Kidney epithelial cell (primary cell): Measurements from ENCODE around the gene TSFM. TPM values are rescaled to one million over a fixed set of nuclear protein-coding genes. Genes with fewer than 3 reads are reported as not detected.
"Not testable (repeated sequence)": the region's sequence is repeated elsewhere in the genome, so short reads cannot be mapped to it uniquely, and the experiment has no call there.

Source experiments
- DNase-seq: peaks from one replicate; pipeline ENCODE4 v3.0.0-alpha.2; 2010; ENCODE audit warnings: low read depth
- H3K27me3 ChIP-seq: 2 replicates; pipeline ENCODE4 v1.6.0; 2011; ENCODE audit warnings: low read length; ENCODE audit not compliant: control insufficient read depth, insufficient read depth
- H3K36me3 ChIP-seq: 2 replicates; pipeline ENCODE4 v1.5.1; 2011; ENCODE audit warnings: low read length; ENCODE audit not compliant: control insufficient read depth, insufficient read depth
- H3K4me3 ChIP-seq: 2 replicates; pipeline ENCODE4 v1.5.1; 2011; ENCODE audit warnings: low read depth, mild to moderate bottlenecking, control low read depth, low read length
- total RNA-seq: library from RNA; depleted of rRNA; stranded (reverse); fragments of >200 nt; gene quantifications from 2 replicates; pipeline ENCODE4 v1.2.3, GENCODE V29; 2015
- TF ChIP-seq, protein P1 (sequence below): IDR thresholded peaks from 2 replicates; pipeline ENCODE4 v1.5.1; 2011; ENCODE audit warnings: mild to moderate bottlenecking, moderate library complexity, low read length, control low read depth, inconsistent platforms; ENCODE audit not compliant: insufficient read depth, poor library complexity, severe bottlenecking

TSFM gene
- total RNA-seq, 1 donor from 2014 or later: 21.5 TPM

DNA sequence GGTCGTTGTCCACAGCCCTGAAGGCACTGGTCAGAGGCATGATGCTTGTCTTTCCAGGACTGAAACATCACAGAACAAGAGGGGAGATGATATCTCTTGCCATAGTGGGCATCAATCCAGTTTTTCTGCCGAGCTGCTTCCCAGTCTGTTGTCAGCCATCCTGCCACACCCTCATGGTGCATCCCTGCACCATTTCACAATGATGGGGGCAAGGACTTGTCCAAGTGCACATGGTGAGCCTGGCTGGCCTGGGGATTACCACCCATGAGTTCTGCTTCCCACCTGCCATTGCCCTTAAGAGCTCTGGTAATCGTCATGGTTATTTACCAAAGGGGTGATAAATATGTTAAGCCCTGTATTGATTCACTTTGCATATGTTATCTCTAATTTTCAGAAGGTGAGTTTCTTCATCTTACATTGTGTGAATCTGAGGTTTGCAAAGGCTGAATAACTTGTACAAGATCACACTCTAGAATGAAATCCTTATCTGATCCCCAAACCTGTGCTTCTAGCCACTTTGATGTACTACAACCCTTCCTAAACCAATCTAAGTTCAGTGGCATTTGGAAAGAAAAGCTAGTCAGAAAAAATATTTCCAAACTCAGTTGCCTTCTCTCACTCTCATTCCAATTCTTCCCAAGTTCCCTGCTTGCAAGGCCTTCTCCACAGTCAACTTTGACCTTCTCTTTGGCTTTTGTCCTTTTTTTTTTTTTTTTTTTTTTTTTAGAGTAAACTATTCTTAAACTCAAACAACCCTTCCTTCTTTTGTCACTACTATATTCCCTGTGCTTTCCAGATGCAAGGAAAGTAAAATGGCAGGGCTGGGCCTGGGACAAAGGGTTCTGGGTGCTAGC is 33.6 kb downstream of the TSFM start:
- Histone ChIP-seq H3K4me3 (no peak overlapping the region), H3K27me3 (no peaks in the 10 kb centered on the region), H3K36me3 (peaks cover 2% of the 10 kb centered on the region)
- DNase-seq: no peak
- TF ChIP-seq, protein P1, sequence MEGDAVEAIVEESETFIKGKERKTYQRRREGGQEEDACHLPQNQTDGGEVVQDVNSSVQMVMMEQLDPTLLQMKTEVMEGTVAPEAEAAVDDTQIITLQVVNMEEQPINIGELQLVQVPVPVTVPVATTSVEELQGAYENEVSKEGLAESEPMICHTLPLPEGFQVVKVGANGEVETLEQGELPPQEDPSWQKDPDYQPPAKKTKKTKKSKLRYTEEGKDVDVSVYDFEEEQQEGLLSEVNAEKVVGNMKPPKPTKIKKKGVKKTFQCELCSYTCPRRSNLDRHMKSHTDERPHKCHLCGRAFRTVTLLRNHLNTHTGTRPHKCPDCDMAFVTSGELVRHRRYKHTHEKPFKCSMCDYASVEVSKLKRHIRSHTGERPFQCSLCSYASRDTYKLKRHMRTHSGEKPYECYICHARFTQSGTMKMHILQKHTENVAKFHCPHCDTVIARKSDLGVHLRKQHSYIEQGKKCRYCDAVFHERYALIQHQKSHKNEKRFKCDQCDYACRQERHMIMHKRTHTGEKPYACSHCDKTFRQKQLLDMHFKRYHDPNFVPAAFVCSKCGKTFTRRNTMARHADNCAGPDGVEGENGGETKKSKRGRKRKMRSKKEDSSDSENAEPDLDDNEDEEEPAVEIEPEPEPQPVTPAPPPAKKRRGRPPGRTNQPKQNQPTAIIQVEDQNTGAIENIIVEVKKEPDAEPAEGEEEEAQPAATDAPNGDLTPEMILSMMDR: no peak

DNA sequence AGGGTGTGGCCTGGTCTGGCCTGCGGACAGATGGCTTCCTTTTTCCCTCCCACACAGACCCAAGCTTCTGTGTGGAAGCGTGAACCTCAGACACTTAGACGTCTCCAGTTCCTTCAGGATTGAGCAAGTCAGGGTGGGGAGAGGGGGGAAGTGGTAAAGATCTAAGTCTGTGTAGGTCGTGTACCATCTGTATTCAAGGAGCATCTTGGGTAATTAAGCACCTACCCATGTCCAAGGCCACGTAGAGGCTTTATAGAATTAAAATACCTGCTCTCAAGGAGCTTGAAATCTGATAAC is 34.2 kb downstream of the TSFM start:
- Histone ChIP-seq H3K36me3 (peaks cover 2% of the 10 kb centered on the region), H3K4me3 (no peak overlapping the region), H3K27me3 (no peaks in the 10 kb centered on the region)
- TF ChIP-seq, protein P1: no peak
- DNase-seq: no peak

DNA sequence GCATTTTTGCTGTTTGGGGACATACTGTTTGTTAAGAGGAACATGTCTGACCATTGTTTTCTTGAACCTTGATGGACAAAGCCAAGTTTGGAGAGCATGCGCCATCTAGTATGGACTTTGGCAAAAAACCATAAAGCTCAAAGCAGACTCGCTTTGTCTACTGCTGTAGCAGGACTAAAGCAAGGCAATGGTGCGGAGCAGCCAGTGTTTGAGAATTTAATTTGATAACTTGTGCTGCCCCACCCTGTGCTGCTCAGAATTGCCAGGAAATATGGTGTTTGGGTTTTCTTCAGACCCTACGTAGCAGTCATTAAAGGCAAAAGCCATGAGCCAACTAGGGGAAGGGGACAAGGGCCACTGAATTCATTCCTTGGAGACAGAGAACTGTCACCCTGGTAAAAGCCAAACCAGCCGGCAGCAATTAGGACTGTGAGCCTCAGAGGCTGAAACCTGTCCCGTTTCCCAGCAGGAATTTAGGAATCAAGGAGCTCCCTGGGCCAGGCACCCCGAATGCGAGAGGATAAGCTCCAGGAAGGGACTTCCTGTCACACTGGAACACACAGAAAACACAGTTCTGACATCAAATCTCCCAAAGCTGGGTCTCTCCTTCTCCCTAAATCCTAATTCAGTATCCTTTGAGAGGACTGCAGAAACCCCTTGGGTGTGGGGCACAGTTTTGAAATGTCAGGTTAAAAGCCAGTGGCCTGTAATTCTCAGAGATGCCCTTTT is 34.8 kb downstream of the TSFM start:
- no peak overlapping the region for H3K4me3 ChIP-seq
- TF ChIP-seq, protein P1: no peak
- peaks cover 2% of the 10 kb centered on the region for H3K36me3 ChIP-seq
- H3K27me3 ChIP-seq: no peaks in the 10 kb centered on the region
- DNase-seq: no peak

DNA sequence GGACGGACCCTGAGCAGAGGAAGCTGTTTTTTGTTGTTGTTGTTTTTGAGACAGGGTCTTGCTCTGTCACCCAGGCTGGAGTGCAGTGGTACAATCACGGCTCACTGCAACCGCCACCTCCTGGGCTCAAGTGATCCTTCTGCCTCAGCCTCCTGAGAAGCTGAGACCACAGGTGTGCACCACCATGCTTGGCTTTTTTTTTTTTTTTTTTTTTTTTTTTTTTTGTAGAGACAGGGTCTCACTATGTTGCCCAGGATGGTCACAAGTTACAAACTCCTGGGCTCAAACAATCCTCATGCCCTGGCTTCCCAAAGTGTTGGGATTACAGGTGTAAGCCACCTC is 35.4 kb downstream of the TSFM start:
- DNase-seq, H3K4me3 ChIP-seq, H3K36me3 ChIP-seq, H3K27me3 ChIP-seq: not testable (repeated sequence)

DNA sequence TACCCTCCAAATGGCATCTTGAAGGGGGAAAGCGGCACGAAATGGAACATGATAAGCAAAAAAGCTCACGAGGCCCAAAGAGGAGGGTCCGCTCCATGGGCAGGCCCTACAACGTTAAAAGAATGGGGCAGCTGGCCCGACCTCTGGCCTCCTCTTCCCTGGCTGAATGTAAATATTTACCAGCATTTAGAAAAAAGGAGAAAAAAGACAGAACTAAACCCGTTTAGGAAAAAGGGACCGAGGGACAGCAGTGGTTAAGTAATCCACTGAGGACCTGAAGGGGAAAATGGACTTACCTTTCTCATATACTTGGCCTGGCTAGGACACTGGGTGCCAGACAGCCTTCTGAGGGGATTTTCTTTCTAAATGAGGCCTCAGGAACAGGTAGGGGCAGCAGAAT is 37.5 kb downstream of the TSFM start:
- not testable (repeated sequence) for H3K4me3 ChIP-seq, H3K27me3 ChIP-seq, H3K36me3 ChIP-seq, DNase-seq

DNA sequence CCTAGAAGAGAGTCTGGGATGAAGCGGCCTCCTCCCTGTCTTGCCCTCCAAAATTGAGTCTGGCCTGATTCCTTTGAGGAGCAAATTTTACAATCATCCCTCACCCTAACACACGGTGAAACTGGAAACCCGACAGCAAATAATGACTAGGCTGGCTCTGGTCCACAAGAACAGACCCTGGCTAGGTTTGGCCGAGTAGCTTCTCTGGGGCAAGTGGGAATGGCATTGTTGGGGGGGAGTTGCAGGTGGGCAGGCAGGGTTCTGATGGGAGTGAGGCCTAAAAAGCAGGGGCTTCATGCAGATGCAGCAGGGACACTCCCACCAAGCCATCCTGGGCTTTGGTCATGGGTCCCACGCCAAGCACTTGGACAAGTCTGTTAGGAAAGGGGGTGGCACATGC is 38.4 kb downstream of the TSFM start:
- DNase-seq, H3K4me3 ChIP-seq, H3K27me3 ChIP-seq, H3K36me3 ChIP-seq: not testable (repeated sequence)

DNA sequence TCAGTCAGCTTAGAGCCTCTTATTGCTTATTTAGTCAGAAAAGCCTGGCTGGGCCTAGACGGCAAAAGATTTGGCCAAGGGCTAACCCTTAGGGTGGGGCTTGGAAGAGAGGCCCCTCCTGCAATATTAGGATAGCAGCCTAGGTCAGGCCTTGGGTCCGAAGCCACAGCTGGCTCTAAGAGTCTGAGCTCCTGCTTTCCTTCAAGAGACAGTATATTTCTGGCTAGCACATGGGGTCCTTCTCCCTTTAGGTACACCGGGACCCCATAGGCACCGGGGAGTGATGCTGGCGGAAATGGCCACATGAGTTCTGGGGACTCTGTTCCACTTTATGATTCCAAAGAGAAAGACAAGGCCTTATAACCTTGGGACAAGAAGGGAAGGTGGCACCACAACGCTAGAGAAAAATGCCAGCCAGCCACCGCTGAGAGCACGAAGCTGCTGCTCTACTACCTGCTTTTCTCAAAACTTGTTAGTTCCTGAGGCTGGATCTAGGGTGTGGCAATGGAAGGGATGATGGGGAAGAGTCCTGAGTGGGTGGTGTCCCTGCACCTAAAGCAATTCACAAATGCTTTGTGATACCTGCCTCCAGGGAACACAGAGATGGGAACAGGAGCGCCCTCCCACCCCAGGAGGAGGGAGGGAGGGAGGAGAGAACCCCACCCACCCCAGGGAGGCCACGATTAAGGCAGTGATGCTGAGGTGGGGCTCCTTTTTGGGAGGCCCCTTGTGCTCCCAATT is 39.1 kb downstream of the TSFM start:
- H3K4me3 ChIP-seq: no peak overlapping the region
- peaks cover 9% of the 10 kb centered on the region for H3K36me3 ChIP-seq
- no peak for DNase-seq
- TF ChIP-seq, protein P1: no peak
- H3K27me3 ChIP-seq: no peaks in the 10 kb centered on the region
